PC-9 (cell line): Measurements from ENCODE around the gene PPP2R5C.

ENCODE experiments used
- EZH2 ChIP-seq: fragments of 200-600 bp; sonication (generic); IDR thresholded peaks from 2 replicates; pipeline ENCODE4 v1.8.0; 2017; ENCODE audit warnings: antibody characterized with exemption, low read depth
- TF ChIP-seq, protein P1 (sequence below): fragments of 200-600 bp; sonication (generic); conservative IDR thresholded peaks from 2 replicates; pipeline ENCODE4 v1.6.1; 2017; ENCODE audit warnings: mixed run types, antibody characterized with exemption, mild to moderate bottlenecking, moderate library complexity

DNA sequence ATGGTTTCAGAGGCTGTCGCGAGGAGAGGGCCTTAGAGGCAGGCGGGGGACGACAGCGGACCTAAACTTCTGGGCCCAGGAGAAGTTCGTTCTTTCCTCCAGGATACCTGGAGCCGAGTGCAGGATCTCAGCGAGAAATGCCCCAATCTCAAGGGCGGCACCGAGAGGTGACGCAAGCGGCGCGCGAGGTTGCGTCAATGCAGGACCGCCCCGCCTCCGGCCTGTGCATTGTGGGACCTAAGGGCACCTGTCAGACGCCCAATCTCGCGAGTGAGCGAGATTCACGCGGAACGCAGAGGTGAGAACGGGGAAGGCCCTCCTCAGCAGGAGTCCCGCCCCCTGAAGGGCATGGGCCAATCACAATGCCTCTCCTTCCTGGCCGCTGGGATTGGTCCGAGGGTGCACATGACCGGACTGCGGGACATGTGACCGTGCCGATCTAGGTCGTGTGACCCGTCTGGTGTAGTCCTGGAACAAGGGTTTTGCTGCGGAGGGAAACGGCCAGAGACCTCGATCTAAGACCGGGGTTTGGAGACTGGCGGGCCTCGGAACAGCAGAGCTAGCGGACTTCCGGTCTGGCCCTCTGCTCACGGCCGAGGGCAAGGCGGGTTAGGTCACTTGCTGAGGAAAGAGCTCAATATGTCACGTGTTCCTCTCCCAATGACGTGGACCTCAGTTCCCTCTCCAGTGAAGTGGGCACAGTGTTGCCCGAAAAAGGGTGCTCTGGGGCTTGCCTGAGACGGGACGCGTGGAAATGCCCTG lies 186.6 kb downstream of the PPP2R5C start:
- TF ChIP-seq, protein P1, sequence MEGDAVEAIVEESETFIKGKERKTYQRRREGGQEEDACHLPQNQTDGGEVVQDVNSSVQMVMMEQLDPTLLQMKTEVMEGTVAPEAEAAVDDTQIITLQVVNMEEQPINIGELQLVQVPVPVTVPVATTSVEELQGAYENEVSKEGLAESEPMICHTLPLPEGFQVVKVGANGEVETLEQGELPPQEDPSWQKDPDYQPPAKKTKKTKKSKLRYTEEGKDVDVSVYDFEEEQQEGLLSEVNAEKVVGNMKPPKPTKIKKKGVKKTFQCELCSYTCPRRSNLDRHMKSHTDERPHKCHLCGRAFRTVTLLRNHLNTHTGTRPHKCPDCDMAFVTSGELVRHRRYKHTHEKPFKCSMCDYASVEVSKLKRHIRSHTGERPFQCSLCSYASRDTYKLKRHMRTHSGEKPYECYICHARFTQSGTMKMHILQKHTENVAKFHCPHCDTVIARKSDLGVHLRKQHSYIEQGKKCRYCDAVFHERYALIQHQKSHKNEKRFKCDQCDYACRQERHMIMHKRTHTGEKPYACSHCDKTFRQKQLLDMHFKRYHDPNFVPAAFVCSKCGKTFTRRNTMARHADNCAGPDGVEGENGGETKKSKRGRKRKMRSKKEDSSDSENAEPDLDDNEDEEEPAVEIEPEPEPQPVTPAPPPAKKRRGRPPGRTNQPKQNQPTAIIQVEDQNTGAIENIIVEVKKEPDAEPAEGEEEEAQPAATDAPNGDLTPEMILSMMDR = no peak
- TF ChIP-seq EZH2 = no peak
